Upper lobe of left lung (tissue), 6 donors: Measurements from ENCODE around the gene ZNF609. TPM values are rescaled to one million over a fixed set of nuclear protein-coding genes. Genes with fewer than 3 reads are reported as not detected.
"Not testable (repeated sequence)": the region's sequence is repeated elsewhere in the genome, so short reads cannot be mapped to it uniquely, and the experiment has no call there.

ENCODE experiments used
- ATAC-seq, 2 donors: fragments of 200-7000 bp; cut with Tn5 transposase; one replicate each; pipeline ENCODE4 v1.9.1; 2022; ENCODE audit warnings: mild to moderate bottlenecking in 2 of 2, moderate library complexity in 2 of 2; ENCODE audit not compliant: low FRiP score in 2 of 2
- DNase-seq, 2 donors: peaks; one replicate each; pipeline ENCODE4 v3.0.0-alpha.2; 2019 to 2020
- H3K27ac ChIP-seq, 4 donors: fragments of 200-600 bp; sonication (generic); one replicate each; pipeline ENCODE4 v1.5.1; 2016 to 2019
- H3K27me3 ChIP-seq, 4 donors: fragments of 200-600 bp; sonication (generic); one replicate each; pipeline ENCODE4 v1.5.1; 2017 to 2019
- H3K36me3 ChIP-seq, 4 donors: fragments of 200-600 bp; sonication (generic); one replicate each; pipeline ENCODE4 v1.5.1; 2016 to 2019
- H3K4me1 ChIP-seq, 4 donors: fragments of 200-600 bp; sonication (generic); one replicate each; pipeline ENCODE4 v1.5.1; 2018 to 2019
- H3K4me3 ChIP-seq, 4 donors: fragments of 200-600 bp; sonication (generic); one replicate each; pipeline ENCODE4 v1.5.1; 2017 to 2019; ENCODE audit warnings: mild to moderate bottlenecking in 2 of 4, moderate library complexity in 1 of 4
- H3K9me3 ChIP-seq, 4 donors: fragments of 200-600 bp; sonication (generic); one replicate each; pipeline ENCODE4 v1.5.1; 2018 to 2019
- EP300 ChIP-seq, 4 donors: sonication (generic); formaldehyde crosslinking; IDR thresholded peaks; one replicate each; pipeline ENCODE4 v1.5.1; 2017; ENCODE audit warnings: antibody characterized with exemption in 4 of 4, control low read depth in 2 of 4
- POLR2A ChIP-seq, 4 donors: fragments of 450-650 bp; IDR thresholded peaks; one replicate each; pipeline ENCODE4 v1.5.1; 2016 to 2017; ENCODE audit warnings: antibody characterized with exemption in 4 of 4, mild to moderate bottlenecking in 2 of 4
- POLR2AphosphoS5 ChIP-seq, 2 donors: sonication (generic); formaldehyde crosslinking; IDR thresholded peaks; one replicate each; pipeline ENCODE4 v1.5.1; 2017; ENCODE audit warnings: antibody characterized with exemption in 2 of 2
- WGBS, 2 donors: methylation state at CpG; one replicate each; pipeline ENCODE4 v1.1.5; 2017 to 2018; 5-methylcytosine and 5-hydroxymethylcytosine counted together
- total RNA-seq, 6 donors: library from RNA; depleted of rRNA in 4 of 6; stranded (reverse); fragments of >200 nt in 4 of 6; gene quantifications; one replicate each; pipeline versions ENCODE4 v1.1.0 to v1.2.1, GENCODE V29; 2016 to 2021
- TF ChIP-seq, protein P1 (sequence below), 6 experiments: fragments of 450-650 bp in 4 of 6; fragments of 200-600 bp in 2 of 6; sonication (generic) in 2 of 6; IDR thresholded peaks; one replicate each; pipeline ENCODE4 v1.5.1; 2016 to 2019; ENCODE audit warnings: antibody characterized with exemption in 6 of 6
- donor health status: DM: no; HTN: no; CAD: no; lungs with moderate emphysema.
- donor health status: DM: no; HTN: yes; CAD: no; lungs with severe emphysema.

The ZNF609 gene
- total RNA-seq, 6 donors from 2014 or later = 30.4 to 65.0 (median 44.5) TPM

DNA sequence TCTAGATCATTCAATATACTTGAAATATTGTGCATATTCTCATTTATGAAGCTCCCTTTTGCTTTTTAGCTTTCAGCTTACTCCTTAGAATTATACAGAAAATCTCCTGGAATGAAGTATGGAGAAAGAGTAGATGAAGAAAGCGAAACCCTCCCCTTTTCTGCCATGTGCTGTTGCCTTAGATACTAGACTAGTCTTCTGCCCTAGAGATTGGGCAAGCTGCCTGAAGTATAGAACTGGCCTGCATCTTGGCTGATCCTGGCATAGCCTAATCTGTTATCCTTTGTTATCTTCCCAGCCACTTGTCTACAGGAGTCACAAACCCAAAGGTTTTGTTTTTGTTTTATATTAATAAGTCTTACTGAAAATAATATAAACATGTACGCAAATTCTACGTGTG, 176.2 kb downstream of the ZNF609 start:
- TF ChIP-seq EP300 (IDR thresholded peaks at IDR 0.05) = no peak
- no peaks in the 10 kb centered on the region for H3K9me3 ChIP-seq
- no peak overlapping the region for H3K4me3 ChIP-seq
- DNase-seq (no peak), ATAC-seq (no peak)
- H3K36me3 ChIP-seq = no peaks in the 10 kb centered on the region
- H3K27ac ChIP-seq = peak overlapping the region in 2 of 4 donors; percentile 58 to 62
- H3K27me3 ChIP-seq = no peaks in the 10 kb centered on the region
- 95 to 96% methylated on average over 3 of the region's 3 CpGs for WGBS, 2 donors
- H3K4me1 ChIP-seq = peaks cover 44 to 72% (median 44%) of the 10 kb centered on the region in 4 donors

DNA sequence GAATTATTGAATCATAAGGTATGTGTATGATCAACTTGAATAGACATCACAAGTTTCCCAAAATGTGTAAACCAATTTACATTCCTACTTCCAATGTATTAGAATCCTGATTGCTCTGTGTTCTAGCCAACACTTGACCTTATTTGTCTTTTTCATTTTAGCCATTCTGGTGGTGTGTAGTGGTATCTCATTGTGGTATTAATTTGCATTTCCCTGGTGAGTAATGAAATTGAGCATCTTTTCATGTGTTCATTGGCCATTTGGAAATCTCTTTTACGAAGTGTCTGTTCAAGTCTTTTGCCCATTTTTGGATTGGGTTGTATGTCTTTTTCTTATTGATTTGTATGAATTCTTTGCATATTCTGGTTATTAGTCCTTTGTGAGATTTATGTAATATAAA, 177.0 kb downstream of the ZNF609 start:
- Histone ChIP-seq H3K27ac (no peak overlapping the region), H3K4me3 (no peak overlapping the region), H3K9me3 (no peaks in the 10 kb centered on the region), H3K27me3 (no peaks in the 10 kb centered on the region), H3K36me3 (peaks cover 0 to 2% (median 0%) of the 10 kb centered on the region in 4 donors), H3K4me1 (peaks cover 44 to 71% (median 44%) of the 10 kb centered on the region in 4 donors)
- 100% methylated on average over 1 of the region's 1 CpG for WGBS, 2 donors
- TF ChIP-seq POLR2A (IDR thresholded peaks at IDR 0.05) (no peak), POLR2AphosphoS5 (IDR thresholded peaks at IDR 0.05) (no peak), EP300 (IDR thresholded peaks at IDR 0.05) (no peak)
- TF ChIP-seq, protein P1, sequence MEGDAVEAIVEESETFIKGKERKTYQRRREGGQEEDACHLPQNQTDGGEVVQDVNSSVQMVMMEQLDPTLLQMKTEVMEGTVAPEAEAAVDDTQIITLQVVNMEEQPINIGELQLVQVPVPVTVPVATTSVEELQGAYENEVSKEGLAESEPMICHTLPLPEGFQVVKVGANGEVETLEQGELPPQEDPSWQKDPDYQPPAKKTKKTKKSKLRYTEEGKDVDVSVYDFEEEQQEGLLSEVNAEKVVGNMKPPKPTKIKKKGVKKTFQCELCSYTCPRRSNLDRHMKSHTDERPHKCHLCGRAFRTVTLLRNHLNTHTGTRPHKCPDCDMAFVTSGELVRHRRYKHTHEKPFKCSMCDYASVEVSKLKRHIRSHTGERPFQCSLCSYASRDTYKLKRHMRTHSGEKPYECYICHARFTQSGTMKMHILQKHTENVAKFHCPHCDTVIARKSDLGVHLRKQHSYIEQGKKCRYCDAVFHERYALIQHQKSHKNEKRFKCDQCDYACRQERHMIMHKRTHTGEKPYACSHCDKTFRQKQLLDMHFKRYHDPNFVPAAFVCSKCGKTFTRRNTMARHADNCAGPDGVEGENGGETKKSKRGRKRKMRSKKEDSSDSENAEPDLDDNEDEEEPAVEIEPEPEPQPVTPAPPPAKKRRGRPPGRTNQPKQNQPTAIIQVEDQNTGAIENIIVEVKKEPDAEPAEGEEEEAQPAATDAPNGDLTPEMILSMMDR (IDR thresholded peaks at IDR 0.05) = no peak
- ATAC-seq (no peak), DNase-seq (no peak)

DNA sequence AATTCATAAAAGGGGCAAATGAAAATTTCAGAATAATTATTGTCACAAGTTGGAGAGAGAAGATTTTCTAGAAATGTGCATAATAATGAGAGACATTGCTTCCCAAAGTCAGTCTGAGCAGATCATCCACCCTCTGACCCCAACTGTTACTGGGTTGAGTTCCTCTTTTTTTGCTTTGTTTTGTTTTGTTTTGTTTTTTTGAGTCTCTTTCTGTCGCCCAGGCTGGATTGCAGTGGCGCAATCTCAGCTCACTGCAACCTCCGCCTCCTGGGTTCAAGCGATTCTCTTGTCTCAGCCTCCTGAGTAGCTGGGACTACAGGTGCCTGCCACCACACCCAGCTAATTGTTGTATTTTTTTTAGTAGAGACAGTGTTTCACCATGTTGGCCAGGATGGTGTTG, 179.4 kb downstream of the ZNF609 start:
- H3K9me3 ChIP-seq, H3K36me3 ChIP-seq, DNase-seq, H3K4me3 ChIP-seq, H3K27me3 ChIP-seq: not testable (repeated sequence)
- Histone ChIP-seq H3K27ac (peak overlapping the region; percentile 27 to 60 (median 42)), H3K4me1 (peaks cover 30 to 58% (median 39%) of the 10 kb centered on the region in 4 donors)
- 48 to 94% methylated on average over 4 of the region's 4 CpGs for WGBS, 2 donors
- ATAC-seq = peak in 1 of 2 donors; percentile 72

DNA sequence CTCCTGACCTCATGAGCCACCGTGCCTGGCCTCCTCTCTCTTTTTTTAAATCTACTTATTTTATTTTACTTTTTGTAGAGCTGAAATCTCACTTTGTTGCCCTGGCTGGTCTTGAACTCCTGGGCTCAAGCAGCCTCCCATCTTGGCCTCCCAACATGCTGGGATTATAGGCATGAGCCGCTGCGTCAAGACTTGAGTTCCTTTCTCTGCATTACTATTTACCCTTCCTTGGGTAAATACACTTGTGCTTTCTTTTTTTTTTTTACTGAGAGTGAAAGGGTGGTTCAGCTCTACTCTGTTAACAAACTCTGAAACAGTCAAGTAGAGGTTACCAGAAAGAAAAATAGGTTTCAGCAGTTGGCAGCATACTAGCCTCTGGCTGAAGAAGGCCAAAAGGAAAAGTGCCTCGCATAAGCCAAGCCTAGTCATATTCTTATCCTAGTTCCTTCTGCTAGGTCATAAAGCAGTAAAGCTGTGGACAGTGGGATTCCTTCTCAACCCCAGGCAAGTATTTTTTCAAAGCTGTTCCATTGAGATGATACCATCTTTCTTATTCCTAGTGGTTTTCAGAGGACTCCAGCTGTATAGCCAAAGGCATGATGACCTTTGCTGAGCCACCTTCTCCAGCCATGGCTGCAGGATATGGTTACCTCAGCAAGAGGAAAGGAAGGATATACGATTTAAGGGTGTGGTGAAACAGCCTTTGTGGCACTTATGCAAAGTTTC, 179.9 kb downstream of the ZNF609 start:
- 42 to 61% methylated on average over 5 of the region's 5 CpGs for WGBS, 2 donors
- peak; percentile 30 to 32 for ATAC-seq
- H3K36me3 ChIP-seq = peaks cover 0 to 3% (median 0%) of the 10 kb centered on the region in 4 donors

DNA sequence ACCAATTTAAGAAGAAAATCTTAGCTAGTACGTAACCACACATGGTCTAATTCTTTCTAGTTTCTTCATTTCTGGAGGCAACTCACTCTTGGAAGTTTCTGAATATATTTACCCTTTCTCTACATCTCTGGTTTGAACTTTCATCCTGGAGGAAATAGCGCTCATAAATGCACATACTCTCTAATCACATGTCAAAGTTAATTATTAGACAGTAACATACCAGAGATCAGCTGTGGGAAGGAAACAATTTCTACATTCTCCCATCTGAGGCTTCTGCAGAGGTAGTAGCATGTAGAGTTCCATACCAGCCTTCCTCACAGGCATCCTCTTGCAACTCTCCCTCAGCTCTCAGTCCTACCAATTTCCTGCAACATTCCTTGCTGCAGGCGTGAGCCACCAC, 182.5 kb downstream of the ZNF609 start:
- no peaks in the 10 kb centered on the region for H3K9me3 ChIP-seq
- DNase-seq = no peak
- peaks cover 11 to 38% (median 22%) of the 10 kb centered on the region in 4 donors for H3K4me1 ChIP-seq
- H3K4me3 ChIP-seq = no peak overlapping the region
- H3K27ac ChIP-seq = peak overlapping the region in 1 of 4 donors; percentile 16
- ATAC-seq = no peak
- no peaks in the 10 kb centered on the region for H3K27me3 ChIP-seq
- H3K36me3 ChIP-seq = peaks cover 0 to 3% (median 0%) of the 10 kb centered on the region in 4 donors
- 84 to 85% methylated on average over 3 of the region's 3 CpGs for WGBS, 2 donors
- TF ChIP-seq POLR2A (IDR thresholded peaks at IDR 0.05) (no peak), POLR2AphosphoS5 (IDR thresholded peaks at IDR 0.05) (no peak), EP300 (IDR thresholded peaks at IDR 0.05) (no peak)
- TF ChIP-seq, protein P1 (IDR thresholded peaks at IDR 0.05) = no peak

More for the DNA sequence above, 179.9 kb downstream of the ZNF609 start:
- TF ChIP-seq POLR2AphosphoS5 (IDR thresholded peaks at IDR 0.05) = no peak
- TF ChIP-seq, protein P1 (IDR thresholded peaks at IDR 0.05) = no peak
- no peak for TF ChIP-seq EP300 (IDR thresholded peaks at IDR 0.05)
- TF ChIP-seq POLR2A (IDR thresholded peaks at IDR 0.05) = no peak
- H3K27me3 ChIP-seq = no peaks in the 10 kb centered on the region
- no peak overlapping the region for H3K4me3 ChIP-seq
- H3K4me1 ChIP-seq = peaks cover 25 to 52% (median 34%) of the 10 kb centered on the region in 4 donors
- peak in 1 of 2 donors; percentile 53 for DNase-seq
- peak overlapping the region; percentile 27 to 60 (median 42) for H3K27ac ChIP-seq
- no peaks in the 10 kb centered on the region for H3K9me3 ChIP-seq

DNA sequence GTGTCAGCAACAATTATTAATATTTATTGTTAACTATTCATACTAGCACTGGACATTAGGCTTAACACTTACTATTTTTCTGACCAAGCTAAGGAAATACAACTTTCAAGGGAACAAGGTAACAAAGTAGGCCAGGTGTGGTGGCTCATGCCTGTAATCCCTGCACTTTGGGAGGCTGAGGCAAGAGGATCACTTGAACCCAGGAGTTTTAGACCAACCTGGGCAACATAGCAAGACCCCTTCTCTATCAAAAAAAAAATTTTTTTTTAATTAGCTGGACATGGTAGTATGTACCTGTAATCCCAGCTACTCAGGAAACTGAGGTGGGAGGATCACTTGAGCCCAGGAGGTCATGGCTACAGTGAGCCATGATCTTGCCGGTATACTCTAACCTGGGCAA, 183.3 kb downstream of the ZNF609 start:
- Histone ChIP-seq H3K9me3 (no peaks in the 10 kb centered on the region), H3K4me3 (no peak overlapping the region), H3K27ac (no peak overlapping the region), H3K27me3 (no peaks in the 10 kb centered on the region), H3K4me1 (peaks cover 11 to 35% (median 22%) of the 10 kb centered on the region in 4 donors), H3K36me3 (peaks cover 0 to 3% (median 0%) of the 10 kb centered on the region in 4 donors)
- WGBS, 2 donors = 93 to 100% methylated on average over 1 of the region's 1 CpG
- DNase-seq (no peak), ATAC-seq (no peak)
- TF ChIP-seq POLR2AphosphoS5 (IDR thresholded peaks at IDR 0.05) (no peak), EP300 (IDR thresholded peaks at IDR 0.05) (no peak), POLR2A (IDR thresholded peaks at IDR 0.05) (no peak)
- TF ChIP-seq, protein P1 (IDR thresholded peaks at IDR 0.05) = no peak

DNA sequence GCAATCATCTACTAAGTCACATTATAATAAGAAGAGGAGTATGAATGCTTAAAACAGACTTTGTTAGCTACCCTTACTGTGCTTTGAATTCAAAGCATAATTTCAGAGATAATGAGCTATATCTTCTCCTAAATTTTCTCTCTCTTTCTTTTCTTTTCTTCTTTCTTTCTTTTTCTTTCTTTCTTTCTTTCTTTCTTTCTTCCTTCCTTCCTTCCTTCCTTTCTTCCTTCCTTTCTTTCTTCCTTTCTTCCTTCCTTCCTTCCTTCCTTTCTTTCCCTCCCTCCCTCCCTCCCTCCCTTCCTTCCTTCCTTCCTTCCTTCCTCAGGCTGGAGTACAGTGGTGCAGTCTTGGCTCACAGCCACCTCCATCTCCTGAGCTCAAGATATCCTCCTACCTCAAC, 184.4 kb downstream of the ZNF609 start:
- H3K4me1 ChIP-seq = peaks cover 11 to 24% (median 15%) of the 10 kb centered on the region in 4 donors
- not testable (repeated sequence) for DNase-seq, H3K27me3 ChIP-seq, H3K27ac ChIP-seq, H3K4me3 ChIP-seq, H3K36me3 ChIP-seq, ATAC-seq, H3K9me3 ChIP-seq
